Fibroblast of skin of right biceps (primary cell): ENCODE measurements around the gene RRP1B.
A peak's percentile ranks its signal among the peaks of the same experiment; 100 is the strongest.
"Not testable (repeated sequence)": the region's sequence is repeated elsewhere in the genome, so short reads cannot be mapped to it uniquely, and the experiment has no call there.

Experiments used
- DNase-seq: peaks from one replicate; pipeline ENCODE4 v3.0.0-alpha.2; 2013

RRP1B gene

GRCh38 chr21:43676391-43676790 is 17.0 kb downstream of the RRP1B start:
- DNase-seq: no peak

GRCh38 chr21:43679951-43680350 is 20.6 kb downstream of the RRP1B start:
- no peak for DNase-seq

DNA sequence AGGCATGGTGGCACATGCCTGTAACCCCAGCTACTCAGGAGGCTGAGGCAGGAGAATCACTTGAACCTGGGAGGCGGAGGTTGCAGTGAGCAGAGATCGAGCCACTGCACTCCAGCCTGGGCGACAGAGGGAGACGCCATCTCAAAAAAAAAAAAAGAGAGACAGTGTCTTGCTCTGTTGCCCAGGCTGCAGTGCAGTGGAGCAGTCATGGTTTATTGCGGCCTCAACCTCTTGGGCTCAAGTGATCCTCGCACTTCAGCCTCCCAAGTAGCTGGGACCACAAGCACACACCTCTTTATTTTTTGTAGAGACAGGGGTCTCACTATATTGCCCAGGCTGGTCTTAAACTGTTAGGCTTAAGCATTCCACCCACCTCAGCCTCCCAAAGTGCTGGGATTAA is 21.1 kb downstream of the RRP1B start:
- not testable (repeated sequence) for DNase-seq

DNA sequence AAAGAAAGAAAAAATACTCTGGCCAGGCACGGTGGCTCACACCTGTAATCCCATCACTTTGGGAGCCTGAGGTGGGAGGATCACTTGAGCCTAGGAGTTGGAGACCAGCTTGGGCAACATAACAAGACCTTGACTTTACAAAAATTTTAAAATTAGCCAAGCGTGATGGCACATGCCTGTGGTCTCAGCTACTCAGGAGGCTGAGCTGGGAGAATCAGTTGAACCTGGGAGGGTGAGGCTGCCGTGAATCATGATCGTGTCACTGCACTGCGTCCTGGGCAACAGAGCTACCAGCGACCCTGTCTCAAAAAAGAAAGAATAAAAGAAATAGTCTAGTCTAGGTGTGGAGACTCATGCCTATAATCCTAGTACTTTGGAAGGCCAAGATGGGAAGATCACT is 22.3 kb downstream of the RRP1B start:
- DNase-seq: no peak

GRCh38 chr21:43684424-43684823 is 25.1 kb downstream of the RRP1B start:
- DNase-seq: no peak

- DNase-seq: no peak
These were observed 27.6 kb downstream of the RRP1B start for GRCh38 chr21:43686811-43687565.

DNA sequence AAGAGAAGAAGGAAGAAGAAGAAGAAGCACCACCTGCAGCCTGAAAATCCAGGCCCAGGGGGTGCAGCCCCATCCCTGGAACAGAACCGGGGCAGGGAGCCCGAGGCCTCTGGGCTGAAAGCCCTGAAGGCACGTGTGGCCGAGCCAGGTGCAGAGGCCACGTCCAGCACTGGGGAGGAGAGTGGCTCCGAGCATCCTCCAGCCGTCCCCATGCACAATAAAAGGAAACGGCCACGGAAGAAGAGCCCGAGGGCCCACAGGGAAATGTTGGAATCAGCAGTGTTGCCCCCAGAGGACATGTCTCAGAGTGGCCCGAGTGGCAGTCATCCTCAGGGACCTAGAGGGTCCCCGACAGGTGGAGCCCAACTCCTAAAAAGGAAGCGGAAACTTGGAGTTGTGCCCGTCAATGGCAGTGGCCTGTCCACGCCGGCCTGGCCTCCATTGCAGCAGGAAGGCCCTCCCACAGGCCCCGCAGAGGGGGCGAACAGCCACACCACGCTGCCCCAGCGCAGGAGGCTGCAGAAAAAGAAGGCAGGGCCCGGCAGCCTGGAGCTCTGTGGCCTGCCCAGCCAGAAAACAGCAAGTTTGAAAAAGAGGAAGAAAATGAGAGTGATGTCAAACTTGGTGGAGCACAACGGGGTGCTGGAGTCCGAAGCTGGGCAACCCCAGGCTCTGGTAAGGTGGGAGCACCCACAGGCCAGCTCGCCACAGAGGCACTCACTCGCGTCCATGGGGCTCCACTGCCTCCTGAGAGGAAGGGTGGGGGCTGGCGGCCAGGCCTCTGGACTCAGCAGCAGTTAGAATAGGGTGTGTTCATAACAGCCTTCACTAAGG is 28.4 kb downstream of the RRP1B start:
- DNase-seq: no peak

DNA sequence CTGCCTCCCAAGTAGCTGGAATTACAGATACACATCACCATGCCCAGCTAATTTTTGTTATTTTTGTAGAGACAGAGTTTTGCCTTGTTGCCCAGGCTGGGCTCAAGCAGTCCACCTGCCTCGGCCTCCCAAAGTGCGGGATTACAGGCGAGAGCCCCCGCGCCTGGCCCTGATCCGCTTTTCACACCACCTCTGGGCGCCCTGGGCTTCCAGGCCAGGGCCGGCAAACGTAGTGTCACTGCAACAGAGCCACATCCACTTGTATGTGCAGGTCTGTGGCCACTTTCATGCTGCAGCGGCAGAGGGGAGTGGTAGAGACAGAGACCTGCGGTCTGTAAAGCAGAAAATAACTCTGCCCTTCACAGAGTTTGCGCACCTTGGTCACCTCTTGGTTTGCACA is 29.5 kb downstream of the RRP1B start:
- no peak for DNase-seq

DNA sequence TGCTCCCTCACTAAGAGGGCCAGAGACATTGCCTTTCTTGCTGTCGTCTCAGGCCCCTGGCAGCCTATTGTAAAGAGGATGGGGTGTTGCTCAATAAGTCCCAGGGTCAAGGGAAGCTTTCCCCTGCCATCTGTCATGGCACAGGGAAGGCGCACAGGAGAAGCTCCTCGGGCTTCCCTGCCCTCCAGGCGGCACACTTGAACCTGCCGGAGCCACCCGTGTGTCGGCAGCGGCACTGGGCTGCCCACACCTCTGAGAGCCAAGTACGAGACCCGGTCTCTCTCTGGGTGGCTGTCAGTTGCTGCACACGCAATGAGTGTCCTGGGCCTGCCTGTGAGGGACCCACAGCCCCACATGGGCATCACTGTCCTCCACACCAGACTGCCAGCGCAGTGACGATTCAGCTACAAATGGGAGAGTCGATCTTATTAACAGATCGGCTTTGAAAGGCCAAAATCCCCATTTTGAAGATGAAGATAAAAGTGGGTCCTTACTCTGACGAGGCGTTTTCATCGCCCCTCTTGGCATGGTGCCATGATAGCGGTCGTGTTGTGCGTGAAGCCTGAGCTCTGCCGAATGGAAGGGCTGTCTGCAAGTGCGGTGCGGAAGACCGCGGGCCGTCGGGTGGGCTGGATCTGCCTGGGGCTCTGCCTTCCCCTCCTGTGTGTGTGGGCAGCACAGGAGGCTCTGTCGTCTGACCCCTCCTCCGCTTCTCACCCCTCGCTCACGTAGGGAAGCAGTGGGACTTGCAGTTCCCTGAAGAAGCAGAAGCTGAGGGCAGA is 30.4 kb downstream of the RRP1B start:
- DNase-seq: no peak

DNA sequence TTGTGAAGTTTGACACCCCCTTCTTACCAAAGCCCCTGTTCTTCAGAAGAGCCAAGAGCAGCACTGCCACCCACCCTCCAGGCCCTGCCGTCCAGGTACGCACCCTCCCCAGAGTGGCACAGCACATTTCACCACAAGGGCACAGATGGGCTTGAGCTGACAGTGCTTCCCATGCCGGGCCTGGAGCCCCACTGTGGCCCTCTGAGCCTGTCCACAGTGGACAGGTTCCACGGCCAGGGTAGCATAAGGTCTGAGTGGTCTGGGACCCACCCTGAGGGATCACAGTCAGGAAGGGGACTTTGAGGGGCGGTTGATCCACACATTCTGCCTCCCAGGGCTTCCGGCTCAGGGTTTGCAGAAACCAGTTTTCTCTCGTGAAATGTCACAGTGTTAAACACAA is 31.0 kb downstream of the RRP1B start:
- no peak for DNase-seq

- no peak for DNase-seq
These were observed 31.9 kb downstream of the RRP1B start for GRCh38 chr21:43691086-43691795.

GRCh38 chr21:43691801-43692200 is 32.4 kb downstream of the RRP1B start:
- DNase-seq: no peak

- no peak for DNase-seq
These were observed 33.6 kb downstream of the RRP1B start for GRCh38 chr21:43692949-43693348.

GRCh38 chr21:43693981-43694380 is 34.6 kb downstream of the RRP1B start:
- DNase-seq: no peak

DNA sequence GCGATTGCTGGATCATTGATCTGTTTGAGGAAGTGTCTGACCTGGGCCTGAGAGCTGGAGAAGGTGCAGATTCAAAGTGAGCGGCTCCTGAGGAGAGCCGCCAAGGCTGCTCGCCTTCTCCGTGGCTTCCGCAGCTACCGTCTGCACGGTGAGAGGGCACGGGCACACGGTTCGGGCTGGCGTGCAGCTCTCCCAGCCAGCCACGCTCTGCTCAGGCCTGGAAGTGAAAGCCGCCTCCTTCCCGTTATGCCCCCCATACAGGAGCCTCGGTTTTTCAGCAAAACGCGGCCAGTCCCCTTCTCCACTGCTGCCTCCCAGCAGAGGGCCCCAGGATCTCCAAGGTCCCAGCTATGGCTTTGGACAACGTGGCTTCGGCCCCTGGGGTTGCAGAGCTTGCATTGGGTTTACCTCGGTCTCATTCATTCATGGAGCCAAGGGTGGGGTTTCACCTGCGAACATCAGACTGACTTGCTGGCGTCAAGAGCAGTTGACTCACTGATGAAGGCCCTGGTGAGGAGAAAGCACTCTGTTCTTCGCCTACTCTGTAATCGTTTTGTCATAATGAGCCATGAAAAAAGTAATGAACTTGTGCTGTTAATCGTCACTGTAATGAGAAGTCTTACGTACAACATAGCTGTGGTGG is 35.2 kb downstream of the RRP1B start:
- DNase-seq: no peak

GRCh38 chr21:43696214-43696613 is 36.9 kb downstream of the RRP1B start:
- DNase-seq: no peak

- peak; percentile 45 for DNase-seq
These were observed 38.6 kb downstream of the RRP1B start for GRCh38 chr21:43697758-43698643.

- DNase-seq: not testable (repeated sequence)
These were observed 40.1 kb downstream of the RRP1B start for GRCh38 chr21:43699492-43699777.

GRCh38 chr21:43699933-43700599 is 40.7 kb downstream of the RRP1B start:
- no peak for DNase-seq

DNA sequence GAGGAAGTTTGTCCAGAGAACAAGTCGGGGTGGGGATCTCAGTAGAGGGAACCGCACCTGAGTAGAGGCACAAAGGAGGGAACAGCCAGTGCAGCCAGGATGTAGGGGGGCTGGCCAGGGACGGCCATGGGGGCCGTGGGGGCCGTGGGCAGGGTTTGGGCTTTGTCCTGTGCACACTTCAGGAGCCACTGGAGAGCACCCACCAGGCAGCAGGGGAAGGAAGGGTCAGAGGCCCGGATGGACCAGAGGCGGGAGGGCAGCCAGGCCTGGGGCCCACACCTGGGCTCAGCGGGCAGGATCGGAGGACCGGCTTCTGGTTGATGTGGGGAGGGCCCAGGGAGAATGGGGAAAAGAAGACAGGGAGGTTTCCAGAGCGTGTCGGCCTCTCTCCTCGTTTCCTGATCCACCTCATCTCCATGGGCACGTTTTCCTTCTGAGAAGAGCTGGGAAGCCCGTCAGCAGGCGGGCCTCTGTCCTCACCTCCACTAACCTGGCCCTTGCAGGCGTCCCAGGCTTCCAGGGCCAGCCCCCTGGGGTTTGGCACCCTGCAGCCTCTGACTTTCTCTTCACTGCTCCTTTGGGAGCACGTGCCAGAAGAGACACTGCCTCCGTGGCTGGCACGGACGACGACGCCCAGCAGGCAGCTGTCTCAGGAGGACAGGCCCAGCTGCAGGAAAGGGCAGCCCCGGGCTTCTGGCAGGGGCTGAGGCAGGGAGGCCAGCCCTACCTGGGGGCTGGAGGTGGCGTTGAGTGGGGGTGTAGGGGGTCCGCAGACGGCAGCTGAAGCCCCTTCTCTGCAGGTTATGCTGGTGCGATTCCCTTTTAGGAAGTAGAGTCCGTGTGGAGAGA is 42.8 kb downstream of the RRP1B start:
- no peak for DNase-seq
